Embryonic facial prominence (tissue), 1 donor: ENCODE results near the gene CDCA8.

Experiments used
- DNase-seq: peaks from one replicate; pipeline ENCODE4 v3.0.0-alpha.2; 2016; ENCODE audit errors: extremely low spot score

The CDCA8 gene

DNA sequence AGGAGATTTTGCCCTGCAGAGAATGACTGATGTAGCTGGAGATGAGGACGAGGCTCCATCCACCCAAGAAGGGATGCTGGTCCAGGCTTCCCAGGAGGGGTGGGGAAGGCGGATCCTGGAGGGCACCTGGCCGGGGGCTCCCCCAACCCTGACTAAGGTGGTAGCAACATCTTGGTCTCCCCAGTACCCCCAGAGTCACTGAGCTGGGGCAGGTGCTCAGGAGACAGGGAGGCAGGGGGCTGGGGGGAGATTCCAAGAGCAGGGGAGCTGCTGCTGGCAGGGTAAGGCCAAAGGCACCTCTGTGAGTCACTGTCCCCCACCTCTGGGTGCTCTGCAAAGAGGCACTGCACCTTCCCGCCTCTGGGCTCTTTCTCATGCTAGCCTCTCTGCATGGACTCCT is 24.0 kb downstream of the CDCA8 start:
- DNase-seq, result no peak

DNA sequence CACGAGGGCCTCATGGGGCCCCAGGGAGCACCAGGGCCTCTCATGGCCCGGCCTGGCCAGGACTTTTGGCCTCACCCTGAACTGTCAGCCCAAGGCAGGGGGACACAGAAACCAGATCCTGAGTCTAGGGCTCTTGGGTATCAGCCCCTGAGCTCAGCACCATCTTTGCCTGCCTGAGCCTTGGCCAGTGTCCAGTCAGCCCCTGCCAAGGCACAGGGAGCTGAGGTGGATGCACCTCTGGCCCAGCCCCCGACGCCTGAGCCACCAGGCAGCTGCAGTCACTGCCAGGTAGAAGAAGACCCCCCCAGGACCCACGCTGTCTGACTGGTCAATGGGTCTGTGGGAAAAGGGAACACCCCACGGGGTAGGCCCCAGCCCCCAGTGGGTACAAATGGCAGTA is 25.3 kb downstream of the CDCA8 start:
- DNase-seq, result no peak

- DNase-seq, result no peak
Observed at GRCh38 chr1:37718181-37718900, 26.0 kb downstream of the CDCA8 start.

DNA sequence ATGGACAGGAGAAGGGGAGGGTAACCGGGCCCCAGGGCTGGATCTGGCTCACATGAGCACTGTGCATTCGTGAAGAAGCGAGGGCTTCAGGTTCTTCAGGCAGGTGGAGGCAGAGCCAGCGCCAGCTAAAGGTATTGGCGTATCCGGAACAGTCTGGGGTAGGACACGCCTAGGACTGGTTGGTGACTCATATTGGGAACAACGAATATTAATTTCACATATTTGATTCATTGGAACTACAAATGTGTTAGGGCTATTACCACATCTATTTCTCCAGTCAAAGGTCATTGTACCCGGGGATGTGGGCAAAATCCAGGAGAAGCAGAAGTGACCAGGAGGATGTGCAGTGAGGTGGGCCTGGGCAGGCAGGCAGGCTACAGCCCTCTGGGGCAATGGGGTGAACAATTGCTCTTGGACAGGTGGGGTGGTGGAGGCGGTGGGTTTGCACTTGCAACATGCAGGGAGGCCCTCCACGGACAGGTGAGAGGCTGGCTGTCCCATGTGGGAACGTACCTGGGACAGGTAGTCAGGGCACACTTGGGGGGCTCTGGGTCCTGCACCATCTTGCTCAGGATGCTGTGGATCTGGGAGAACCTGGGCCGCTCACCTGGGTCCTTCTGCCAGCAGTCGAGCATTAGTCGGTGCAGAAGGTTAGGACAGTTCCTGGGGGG is 26.7 kb downstream of the CDCA8 start:
- DNase-seq, result no peak

DNA sequence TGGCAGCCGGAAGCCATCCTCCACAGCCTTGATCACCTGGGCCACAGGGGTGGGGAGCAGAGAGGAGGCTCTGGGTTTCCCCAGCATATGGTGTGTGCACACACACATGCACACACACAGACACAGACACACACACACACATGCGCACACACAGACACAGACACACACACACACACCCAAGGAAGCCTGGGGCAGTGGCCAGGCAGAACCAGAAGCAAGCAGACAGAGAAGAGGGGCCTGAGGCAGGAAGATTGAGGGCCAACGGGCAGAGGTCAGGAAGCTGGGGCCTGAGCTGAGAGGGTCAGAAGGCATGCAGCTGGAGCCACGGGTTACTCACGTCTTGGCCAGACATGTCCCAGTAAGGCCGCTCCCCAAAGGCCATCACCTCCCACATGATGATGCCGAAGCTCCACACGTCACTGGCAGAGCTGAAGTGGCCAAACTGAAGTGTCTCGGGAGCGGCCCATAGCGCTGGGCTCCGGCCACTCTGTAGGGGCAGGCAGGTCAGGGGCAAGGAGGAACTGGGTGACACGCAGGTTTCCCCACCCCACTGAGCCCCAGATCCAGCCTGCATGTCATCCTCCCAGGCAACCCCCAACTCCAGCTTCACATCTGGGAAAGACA is 27.4 kb downstream of the CDCA8 start:
- DNase-seq, result no peak

DNA sequence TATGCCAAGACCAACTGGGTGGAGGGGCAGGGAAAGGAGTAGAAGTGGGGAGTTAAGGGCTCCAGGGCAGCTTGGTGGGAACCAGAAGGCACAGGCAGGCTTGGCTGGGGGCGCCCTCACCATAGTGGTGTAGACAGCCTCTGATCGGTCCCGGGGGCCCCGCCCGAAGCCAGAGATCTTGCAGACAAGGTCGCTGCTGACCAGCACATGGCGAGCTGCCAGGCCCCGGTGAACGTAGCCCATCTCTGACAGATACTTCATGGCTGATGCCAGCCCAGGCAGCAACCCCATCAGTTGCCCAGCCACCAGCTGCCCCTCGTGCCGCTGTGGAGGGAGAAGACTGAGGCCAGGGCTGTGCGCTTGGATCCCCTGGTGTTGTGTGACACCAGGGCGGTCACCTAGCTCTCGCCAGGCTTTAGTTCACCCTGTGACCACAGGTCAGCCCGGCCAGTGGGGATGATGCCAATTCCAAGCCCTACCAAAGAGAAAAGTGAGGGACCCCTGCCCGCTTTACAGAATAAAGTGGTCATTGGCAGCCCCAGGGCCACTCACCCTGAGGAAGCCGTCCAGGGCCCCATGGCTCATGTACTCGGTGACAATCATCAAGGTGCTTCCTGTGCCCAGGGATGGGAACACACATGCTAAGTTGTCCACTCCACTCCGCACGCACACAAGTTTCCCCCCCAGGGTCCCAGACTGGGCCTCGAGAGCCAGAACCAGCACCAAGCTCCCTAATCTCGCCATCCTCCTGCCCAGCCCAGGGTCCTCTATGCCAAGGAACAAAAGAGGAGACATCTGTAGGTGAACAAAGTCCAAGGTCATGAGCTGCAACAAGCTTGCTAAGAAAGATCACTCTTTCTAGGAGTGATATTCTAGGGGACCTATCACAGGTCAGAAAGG is 28.2 kb downstream of the CDCA8 start:
- DNase-seq, result no peak

- no peak for DNase-seq
Observed at GRCh38 chr1:37721565-37721964, 29.2 kb downstream of the CDCA8 start.

DNA sequence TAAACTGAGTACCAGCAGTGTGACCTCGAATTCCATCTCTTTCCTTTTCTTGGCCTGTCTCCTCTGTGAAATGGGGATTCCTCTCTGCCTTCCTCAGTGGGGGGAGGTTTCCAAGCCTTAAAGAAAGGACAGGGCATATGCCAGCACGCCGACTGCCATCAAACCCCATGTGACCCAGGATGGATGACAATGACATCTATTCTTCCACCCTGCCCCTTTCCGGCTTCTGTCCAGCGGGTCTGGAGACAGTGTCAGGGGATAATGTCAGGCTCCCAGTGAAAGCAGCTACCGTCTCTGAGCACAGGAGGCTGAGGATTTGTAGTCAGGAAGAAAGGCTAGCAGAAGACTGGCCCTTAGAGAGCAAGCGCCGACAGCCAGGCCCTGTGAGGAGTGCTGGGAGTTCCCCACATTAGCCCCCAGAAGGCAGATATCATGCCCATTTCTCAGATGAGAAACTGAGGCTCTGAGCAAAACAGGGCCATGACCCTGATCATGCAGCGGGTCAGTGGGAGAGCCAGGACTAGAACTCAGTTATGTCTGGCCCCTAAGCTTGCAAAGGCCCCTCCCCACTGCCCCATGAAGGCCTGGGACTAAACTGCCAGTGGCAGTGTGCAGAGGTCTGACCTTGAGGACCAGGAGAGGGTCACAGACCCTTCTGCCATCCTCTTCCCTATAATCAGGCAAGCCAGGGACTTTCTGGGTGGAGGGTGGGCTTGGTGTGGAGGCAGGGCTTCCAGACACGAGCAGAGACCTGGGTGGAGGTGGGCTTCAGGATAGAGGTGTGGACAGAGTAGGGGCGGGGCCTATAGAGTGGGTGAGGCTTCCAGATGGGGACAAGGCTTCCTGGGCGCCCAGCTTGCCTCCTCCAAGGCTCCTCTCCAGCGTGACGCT is 30.1 kb downstream of the CDCA8 start:
- no peak for DNase-seq

- no peak for DNase-seq
Observed at GRCh38 chr1:37723072-37723389, 30.7 kb downstream of the CDCA8 start.

- no peak for DNase-seq
Observed at GRCh38 chr1:37723390-37724078, 31.2 kb downstream of the CDCA8 start.

GRCh38 chr1:37724575-37724974 is 32.3 kb downstream of the CDCA8 start:
- DNase-seq, result no peak

GRCh38 chr1:37725851-37726613 is 33.7 kb downstream of the CDCA8 start:
- no peak for DNase-seq

- DNase-seq, result no peak
Observed at GRCh38 chr1:37726751-37727585, 34.7 kb downstream of the CDCA8 start.

GRCh38 chr1:37728416-37728815 is 36.1 kb downstream of the CDCA8 start:
- no peak for DNase-seq

GRCh38 chr1:37730376-37730775 is 38.1 kb downstream of the CDCA8 start:
- DNase-seq, result no peak

DNA sequence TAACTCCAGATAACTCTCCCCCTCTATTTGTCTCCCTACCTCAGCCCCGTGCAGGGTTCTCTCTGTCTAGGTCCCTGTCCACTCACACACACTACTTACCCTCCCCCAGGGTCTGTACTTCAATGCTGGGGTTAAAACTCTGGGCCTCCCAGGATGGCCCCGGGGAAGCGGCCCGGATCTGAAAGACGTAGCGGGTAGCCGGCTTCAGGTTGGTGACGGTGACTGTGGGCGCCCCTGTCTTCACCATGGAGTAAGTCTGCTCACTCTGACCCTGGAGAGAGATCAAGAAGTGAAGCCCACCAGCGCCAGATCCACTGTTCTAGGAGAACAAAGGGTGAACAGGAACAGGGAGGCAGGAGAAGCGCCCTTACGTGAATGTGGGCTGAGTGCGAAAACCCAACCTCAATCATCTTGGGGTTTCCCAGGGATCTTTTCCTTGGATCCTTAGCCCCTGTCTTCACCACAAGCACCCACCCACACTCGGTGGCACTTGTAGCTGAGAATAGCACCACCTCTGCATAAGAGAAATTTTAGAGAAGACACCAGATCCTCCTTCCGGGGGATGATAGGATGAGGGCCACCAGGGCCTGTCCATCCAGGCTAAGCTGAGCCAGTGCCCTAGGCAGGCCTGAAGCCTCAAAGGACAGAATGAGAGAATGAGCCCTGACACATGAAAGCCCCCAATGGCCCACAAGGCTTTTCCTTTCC is 39.1 kb downstream of the CDCA8 start:
- DNase-seq, result no peak

DNA sequence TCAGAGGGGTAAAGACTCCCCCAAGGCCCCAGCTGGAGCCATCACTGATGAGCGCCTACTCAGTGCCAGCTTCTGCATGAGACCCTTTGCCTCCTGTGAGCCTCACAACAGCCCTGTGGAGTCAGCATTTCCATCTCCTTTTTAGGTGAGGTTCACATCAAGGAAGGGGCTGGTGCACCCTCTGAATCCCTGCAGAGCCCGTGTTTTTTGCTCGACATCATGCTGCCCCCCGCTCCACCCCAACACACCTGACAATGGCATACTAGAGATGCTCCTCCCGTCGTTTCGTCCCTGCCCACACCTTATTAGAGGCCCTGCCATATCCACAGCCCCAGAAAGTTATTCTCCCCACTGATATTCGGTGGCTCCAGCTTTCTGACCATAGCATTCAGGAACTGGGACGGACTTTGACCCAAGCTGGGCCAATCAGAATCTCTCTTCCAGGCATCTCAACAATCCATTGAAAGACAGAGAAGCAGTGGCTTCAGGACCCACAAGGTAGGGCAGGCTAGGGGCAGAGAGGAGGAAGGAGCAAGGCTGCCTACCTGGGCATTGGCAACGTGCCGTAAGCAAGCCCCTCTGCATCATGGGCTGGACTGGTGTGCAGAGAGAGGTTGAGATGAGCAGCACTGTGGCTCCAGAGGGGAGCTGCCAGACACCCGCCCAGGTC is 39.9 kb downstream of the CDCA8 start:
- DNase-seq, result no peak
